NB4 (cell line): Measurements from ENCODE around the gene CYLD.

ENCODE experiments used
- POLR2A ChIP-seq: IDR thresholded peaks from 2 replicates; pipeline ENCODE4 v1.6.1; 2011; ENCODE audit warnings: mild to moderate bottlenecking; ENCODE audit not compliant: insufficient read length; ENCODE audit errors: extremely low read depth
- TF ChIP-seq, protein P1 (sequence below): IDR thresholded peaks from one replicate; pipeline ENCODE4 v1.5.1; 2012; ENCODE audit warnings: low read depth, low read length

DNA sequence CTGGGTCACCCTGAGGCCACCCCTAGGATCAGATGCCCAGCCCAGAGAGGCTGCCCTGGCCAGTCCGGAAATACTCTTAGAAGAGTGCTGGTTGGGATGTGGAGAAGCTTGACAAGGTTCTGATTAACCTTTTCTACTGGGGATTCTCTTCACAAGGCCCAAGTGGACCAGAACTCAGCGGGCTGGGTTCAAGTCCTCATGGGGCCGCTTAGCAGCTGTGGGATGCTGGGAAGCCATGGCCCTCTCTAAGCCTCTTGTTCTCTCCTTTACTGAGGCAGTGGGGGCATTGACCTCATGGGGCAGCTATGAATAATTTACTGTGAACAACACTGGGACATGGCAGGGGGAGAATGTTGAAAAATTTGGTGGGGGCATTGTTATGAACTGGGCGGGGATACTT lies 92.8 kb downstream of the CYLD start:
- TF ChIP-seq, protein P1, sequence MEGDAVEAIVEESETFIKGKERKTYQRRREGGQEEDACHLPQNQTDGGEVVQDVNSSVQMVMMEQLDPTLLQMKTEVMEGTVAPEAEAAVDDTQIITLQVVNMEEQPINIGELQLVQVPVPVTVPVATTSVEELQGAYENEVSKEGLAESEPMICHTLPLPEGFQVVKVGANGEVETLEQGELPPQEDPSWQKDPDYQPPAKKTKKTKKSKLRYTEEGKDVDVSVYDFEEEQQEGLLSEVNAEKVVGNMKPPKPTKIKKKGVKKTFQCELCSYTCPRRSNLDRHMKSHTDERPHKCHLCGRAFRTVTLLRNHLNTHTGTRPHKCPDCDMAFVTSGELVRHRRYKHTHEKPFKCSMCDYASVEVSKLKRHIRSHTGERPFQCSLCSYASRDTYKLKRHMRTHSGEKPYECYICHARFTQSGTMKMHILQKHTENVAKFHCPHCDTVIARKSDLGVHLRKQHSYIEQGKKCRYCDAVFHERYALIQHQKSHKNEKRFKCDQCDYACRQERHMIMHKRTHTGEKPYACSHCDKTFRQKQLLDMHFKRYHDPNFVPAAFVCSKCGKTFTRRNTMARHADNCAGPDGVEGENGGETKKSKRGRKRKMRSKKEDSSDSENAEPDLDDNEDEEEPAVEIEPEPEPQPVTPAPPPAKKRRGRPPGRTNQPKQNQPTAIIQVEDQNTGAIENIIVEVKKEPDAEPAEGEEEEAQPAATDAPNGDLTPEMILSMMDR: no peak
- no peak for TF ChIP-seq POLR2A
